ENCODE data around the gene DLGAP1.

GRCh38 chr18:4417714-4418113, 37.4 kb downstream of the DLGAP1 start:
- TF ChIP-seq CTCF (conservative IDR thresholded peaks at IDR 0.05 in 1 of 2, IDR thresholded peaks at IDR 0.05 in 1 of 2; ENCODE audit: extremely low read depth in 1 of 2, insufficient read depth in 1 of 2, low read depth in 1 of 2, low read length in 2 of 2) (no peak), EZH2 (IDR thresholded peaks at IDR 0.05; ENCODE audit: borderline replicate concordance, low read length) (no peak)
